Activated CD4-positive, CD25-positive, alpha-beta regulatory T cell treated with anti-CD3 and anti-CD28 coated beads, Interleukin-2, amount 50 U/mL, for 16 hours (primary cell): ENCODE measurements around the gene LMO2.

Experiments used
- DNase-seq: peaks from one replicate; pipeline ENCODE4 v3.0.0-alpha.2; 2020; ENCODE audit warnings: low read depth, low spot score

The LMO2 gene

DNA sequence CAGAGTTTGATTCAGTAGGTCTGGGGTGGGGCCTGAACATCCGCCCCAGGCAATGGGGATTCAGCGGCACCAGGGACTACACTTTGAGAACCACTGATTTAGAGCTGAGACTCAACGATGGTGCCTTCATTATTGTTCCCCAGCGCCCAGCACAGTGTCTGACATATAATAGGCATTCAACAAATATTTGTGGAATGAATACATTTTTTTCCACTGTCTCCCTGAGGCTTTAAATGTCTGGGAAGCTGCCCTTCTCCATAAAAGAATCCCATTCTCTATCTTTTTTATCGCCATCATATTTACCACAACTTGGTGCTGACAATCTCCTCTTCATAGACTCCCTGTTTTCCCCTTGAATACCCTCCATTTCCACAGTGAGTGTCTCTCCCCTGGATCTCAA lies 23.6 kb upstream of the LMO2 start:
- DNase-seq: no peak

DNA sequence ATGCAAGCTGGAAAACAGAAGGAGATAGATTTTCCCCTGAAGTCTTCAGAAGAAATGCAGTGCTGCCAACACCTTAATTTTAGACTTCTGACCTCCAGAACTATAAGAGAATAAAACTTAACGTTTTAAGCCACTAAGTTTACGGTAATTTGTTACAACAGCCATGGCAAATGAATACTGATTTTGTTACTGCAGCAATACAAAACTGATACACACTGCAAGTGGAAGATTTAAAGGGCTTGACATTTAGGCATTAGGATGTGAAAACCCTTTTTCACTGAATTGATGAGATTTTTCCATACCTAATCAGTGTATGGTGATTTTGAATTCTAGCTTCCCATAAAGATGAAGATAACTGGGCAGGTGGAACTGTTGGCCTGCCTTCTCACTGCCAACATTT lies 22.1 kb upstream of the LMO2 start:
- no peak for DNase-seq

GRCh38 chr11:33912405-33913361 lies 20.8 kb upstream of the LMO2 start:
- DNase-seq: no peak

GRCh38 chr11:33910958-33911339 lies 19.1 kb upstream of the LMO2 start:
- DNase-seq: no peak

DNA sequence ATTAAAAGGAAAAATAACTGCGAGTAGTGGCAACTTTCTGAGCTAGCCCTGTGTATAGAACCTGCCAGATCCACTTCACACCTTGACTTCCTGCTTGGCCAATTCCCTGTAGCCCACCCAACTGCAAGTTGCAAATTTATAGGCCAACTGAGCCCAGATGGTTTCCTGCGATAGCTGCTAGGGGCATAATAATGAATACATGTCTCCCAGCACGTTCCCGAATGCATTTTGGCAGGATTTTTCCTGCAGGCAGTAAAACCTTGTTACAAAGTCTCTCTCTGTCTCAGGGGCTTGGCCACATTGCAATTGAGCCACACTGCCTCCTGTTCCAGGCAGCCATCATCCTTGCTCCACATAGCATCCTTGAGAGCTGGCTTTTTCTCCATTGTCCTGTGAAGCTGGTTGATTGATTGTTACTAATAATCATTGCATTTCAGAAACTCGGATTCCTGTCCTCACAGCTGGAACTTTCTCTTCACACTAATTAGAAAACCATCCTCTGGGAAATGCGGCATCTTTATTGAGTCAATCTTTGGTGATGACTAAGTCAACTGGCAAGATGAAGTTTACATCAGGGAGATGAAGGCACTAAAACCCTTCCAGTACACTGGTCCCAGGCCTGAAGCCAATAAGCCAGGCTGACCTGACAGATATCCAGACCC lies 18.6 kb upstream of the LMO2 start:
- DNase-seq: no peak

GRCh38 chr11:33909552-33909951 lies 17.7 kb upstream of the LMO2 start:
- no peak for DNase-seq

DNA sequence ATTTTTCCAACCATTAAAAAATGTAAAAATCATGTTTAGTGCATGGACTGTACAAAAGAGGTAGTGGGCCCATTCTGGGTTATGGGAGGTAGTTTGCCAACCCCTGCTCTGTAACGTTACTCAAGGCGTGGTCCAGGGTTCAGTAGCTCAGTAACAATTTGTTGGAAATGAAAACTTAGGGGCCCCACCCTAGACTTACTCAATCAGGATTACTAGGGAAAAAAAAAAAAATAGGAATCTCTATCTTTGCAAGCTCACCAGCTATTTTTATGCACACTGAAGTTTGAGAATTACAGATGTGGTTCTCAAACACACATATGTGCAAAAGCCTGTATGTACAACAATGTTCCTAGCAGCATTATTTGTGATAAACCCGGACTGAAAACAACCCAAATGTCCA lies 17.3 kb upstream of the LMO2 start:
- no peak for DNase-seq

- DNase-seq: no peak
Measured at GRCh38 chr11:33907421-33907820, 15.5 kb upstream of the LMO2 start.

DNA sequence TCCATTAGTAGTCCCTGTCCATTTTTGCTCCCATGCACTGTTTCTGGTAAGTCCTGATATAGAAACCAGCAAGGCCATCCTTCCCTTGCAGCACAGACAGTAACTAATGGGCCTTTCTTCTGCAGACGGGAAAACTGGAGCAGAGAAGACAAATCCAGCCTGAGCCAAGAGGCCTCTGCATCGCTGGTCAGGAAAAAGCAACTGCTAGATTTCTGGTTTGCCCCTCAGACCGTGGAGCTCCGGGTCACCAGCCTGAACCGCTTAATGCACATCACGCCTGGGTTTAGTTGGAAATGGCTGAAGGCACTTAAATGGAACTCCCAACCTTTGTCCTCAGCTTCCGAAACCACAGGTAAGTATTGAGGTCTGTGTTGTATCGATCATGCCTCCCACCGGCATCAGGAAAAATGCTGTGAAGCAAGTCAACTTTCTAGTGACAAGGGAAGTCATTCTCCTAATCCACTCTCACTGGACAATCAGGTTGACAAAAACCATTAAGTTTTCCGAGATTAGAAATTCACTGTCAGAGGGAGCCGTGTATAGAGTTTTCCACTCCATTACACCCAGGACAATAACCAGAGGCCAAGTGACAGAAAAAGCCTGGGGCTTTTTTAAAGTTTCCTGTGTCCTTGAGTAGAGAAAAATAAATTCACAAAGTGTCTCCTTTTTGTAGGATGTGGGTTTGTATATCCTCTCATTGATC lies 14.8 kb upstream of the LMO2 start:
- no peak for DNase-seq

DNA sequence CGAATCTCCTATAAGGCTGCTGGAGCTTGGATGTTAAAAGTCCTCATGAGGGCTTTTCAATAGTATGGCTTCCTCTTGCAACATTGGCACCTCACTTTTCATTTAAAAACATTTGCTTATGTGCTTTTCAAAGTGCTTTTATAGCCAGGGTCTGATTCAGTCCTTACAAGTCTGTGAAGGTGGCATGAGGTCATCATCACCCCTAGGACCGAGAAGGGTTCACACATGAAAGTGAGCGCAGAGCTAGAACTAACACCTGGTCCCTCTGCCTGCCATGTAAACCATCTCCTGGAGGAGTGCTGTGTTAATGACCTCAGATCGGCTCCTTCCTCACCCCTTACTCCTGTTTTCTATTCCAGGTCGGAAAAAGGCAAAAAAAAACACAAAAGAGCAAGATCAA lies 12.2 kb upstream of the LMO2 start:
- DNase-seq: no peak

GRCh38 chr11:33900159-33900840 lies 8.4 kb upstream of the LMO2 start:
- no peak for DNase-seq

DNA sequence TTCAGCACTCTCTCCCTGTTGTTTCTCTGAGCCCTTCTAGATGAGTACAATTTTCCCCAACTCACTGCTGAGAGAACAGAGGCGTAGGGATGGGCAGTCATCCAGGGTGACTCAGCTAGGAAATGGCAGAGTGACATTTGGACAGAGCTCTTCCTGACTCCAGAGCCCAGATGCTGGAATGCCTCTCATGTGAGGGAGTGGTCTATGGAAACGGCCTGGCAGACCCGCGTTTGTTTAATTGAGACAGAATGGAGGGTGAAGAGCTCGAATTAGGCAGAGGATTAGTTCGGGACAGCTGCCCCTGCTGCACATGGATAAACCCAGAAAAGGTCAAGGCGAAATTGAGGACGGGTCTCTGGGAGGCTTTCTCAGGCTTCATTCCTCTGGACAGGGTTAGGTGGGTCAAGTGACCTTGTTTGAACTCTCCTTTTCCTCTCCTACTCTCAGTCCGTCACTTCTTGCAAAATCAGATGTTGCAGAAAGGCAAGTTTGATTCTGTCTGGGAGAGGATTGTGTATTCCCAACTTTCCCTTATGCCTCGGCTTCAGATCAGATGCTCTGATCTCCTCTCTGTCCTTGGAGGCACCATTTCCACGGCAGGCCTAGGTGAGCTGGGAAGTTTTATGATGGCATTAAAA lies 7.6 kb upstream of the LMO2 start:
- no peak for DNase-seq

DNA sequence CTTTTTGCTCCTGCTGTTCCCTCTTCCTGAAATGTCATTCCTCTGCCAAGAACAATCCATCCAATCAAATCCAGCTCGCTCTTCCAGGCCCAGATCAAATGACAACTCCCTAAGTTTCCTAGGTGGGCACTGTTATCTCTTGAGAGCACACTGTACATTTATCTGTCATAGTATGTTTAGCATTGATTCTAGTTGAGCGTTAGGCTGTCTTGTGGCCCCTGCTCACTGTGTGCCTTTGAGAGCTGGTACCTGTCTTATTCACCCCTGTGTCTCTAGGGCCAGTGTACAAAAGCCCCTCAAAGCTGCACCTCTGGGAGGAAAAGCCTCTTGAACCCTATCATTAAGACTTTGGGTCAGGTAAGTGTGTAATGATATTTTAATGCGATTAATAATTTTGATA lies 7.1 kb upstream of the LMO2 start:
- no peak for DNase-seq

- no peak for DNase-seq
Measured at GRCh38 chr11:33897761-33898375, 6.0 kb upstream of the LMO2 start.

DNA sequence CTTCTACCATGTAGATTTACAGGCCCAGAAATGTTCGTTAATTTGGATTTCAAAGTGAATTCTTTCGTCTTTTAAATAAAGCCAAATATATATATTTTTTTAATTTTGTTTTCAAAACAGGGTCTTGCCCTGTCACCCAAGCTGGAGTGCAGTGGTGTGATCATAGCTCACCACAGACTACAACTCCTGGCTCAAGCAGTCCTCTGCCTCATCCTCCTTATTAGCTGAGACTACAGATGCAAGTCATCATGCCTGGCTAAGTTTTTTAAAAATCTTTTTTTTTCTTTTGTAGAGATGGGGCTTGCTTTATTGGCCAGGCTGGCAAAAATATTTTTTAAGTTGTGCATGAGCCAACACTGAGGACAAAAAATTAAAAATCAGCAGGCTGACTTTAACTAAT lies 5.0 kb upstream of the LMO2 start:
- no peak for DNase-seq

GRCh38 chr11:33895752-33896137 lies 3.9 kb upstream of the LMO2 start:
- no peak for DNase-seq

DNA sequence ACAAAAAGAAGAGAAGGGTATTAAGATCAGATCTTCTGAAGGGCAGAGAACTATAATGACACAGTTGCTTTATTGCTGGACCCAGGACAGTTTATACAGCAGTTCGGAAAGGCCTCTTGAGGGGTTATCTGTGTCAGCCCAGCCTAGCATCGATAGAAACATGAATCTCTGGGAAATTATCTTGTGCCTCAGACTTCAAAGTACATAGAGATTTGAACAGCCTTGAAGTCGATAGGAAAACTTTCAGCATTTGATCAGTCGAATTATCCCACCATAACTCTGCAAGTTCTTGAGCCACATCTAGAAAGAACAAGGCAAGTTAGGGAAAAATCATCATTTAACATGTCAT lies 2.5 kb upstream of the LMO2 start:
- DNase-seq: no peak

DNA sequence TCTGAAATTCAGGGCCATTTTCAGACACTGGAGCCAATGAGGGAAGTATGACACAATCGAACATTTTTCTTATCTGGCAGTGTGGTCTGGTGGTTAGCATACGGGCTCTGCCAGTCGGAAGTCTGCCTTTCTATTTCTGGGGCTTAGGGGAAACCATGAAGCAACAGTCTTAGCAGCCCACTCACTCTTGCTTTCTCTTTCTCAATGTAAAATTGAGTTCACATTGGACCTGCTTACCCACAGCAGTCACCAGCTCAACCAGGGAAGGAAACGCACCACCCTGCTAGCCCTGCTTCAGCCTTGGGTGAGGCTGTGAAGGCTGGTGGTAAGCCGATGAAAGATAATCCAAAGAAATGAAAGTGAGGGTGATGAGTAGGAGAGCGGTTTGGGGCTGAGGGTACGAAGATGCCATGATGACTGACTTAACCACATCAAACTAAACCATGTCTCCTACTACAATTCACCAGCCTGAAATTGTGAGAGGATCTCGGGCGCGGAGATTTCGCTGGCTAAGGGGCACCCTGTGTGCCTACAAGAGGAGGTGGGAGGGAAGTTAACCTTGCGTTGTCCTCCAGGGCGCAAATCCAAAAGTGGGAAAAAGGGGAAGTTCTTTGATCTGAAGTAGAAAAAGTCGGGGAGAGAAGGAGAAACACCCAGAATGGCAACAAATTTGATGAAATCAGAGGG lies 2.0 kb upstream of the LMO2 start:
- DNase-seq: peak; percentile 20

DNA sequence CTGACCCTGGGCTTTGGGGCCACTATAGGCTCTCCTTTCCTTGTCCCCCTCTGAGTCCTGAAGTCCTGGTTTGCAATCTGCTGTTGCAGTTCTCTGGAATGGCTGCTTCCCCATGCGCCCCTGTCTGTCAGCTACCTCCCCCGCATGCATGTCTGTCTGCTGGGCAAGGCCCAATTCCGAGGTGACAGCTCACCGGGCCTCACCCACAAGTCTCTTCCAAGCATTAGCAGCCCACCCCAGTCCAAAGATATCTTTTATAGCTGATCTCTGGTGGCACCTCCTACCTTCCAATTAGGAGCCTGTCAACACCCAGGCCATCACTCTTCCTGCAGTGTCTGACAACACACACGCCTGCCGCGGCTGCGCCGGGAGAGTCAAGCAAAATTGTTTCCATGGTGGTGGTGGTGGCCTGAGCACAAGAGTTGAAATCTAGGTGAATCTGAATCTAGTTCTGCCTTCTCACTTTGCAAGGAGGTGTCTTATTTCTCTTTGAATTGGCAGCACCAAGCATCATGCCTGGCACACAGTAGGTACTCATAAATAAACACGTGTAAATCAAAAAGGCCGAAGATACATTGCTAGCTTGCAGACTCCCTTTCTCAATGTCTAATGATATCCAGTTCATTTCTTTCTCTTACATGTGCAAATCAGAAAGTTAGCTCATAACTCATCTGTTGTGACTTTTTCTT lies 1.2 kb upstream of the LMO2 start:
- DNase-seq: no peak

- no peak for DNase-seq
Measured at GRCh38 chr11:33889821-33890378, 2.0 kb downstream of the LMO2 start.
